Fibroblast of lung (primary cell): Measurements from ENCODE around the gene APEX2. TPM values are rescaled to one million over a fixed set of nuclear protein-coding genes. Genes with fewer than 3 reads are reported as not detected.

Experiments used
- DNase-seq, 2 donors: peaks; one replicate each; pipeline versions ENCODE4 v3.0.0 to v3.0.0-alpha.2; 2010; ENCODE audit warnings: low read depth in 2 of 2
- H2AFZ ChIP-seq: 2 replicates; pipeline ENCODE4 v1.5.1; 2012; ENCODE audit warnings: low read length, control low read depth, inconsistent platforms
- H3K27ac ChIP-seq: 2 replicates; pipeline ENCODE4 v1.5.1; 2011; ENCODE audit warnings: low read length, control low read depth; ENCODE audit not compliant: insufficient read depth
- H3K27me3 ChIP-seq: 2 replicates; pipeline ENCODE4 v1.5.1; 2011; ENCODE audit warnings: mild to moderate bottlenecking, low read length; ENCODE audit not compliant: control insufficient read depth, insufficient read depth
- H3K36me3 ChIP-seq: 2 replicates; pipeline ENCODE4 v1.5.1; 2011; ENCODE audit warnings: low read length; ENCODE audit not compliant: control insufficient read depth, insufficient read depth
- H3K4me1 ChIP-seq: 2 replicates; pipeline ENCODE4 v1.5.1; 2011; ENCODE audit warnings: low read length; ENCODE audit not compliant: control insufficient read depth, insufficient read depth; ENCODE audit errors: extremely low read depth
- H3K4me2 ChIP-seq: 2 replicates; pipeline ENCODE4 v1.5.1; 2011; ENCODE audit warnings: low read length, control low read depth; ENCODE audit not compliant: insufficient read depth; ENCODE audit errors: extremely low read depth
- H3K4me3 ChIP-seq, 4 experiments: fragments of 200-600 bp in 1 of 4; sonication (generic) in 1 of 4; replicated peaks in 1 of 4; 2 replicates each; pipeline ENCODE4 v1.5.1; 2011 to 2016; ENCODE audit warnings: low read length in 4 of 4, low read depth in 3 of 4, mild to moderate bottlenecking in 3 of 4, control low read depth in 2 of 4, inconsistent platforms in 1 of 4, mixed read lengths in 1 of 4; ENCODE audit not compliant: insufficient read depth in 1 of 4; ENCODE audit errors: control extremely low read depth in 1 of 4
- H3K79me2 ChIP-seq: 2 replicates; pipeline ENCODE4 v1.5.1; 2012; ENCODE audit warnings: mild to moderate bottlenecking, low read length, inconsistent platforms; ENCODE audit not compliant: control insufficient read depth, insufficient read depth
- H3K9ac ChIP-seq: 2 replicates; pipeline ENCODE4 v1.5.1; 2011; ENCODE audit warnings: mild to moderate bottlenecking, low read length, control low read depth; ENCODE audit not compliant: insufficient read depth
- H3K9me3 ChIP-seq: 2 replicates; pipeline ENCODE4 v1.5.1; 2012; ENCODE audit warnings: low read depth, low read length; ENCODE audit not compliant: control insufficient read depth, insufficient read depth
- H4K20me1 ChIP-seq: 2 replicates; pipeline ENCODE4 v1.5.1; 2011; ENCODE audit warnings: low read length; ENCODE audit not compliant: control insufficient read depth, insufficient read depth; ENCODE audit errors: extremely low read depth
- CTCF ChIP-seq, 2 donors: IDR thresholded peaks in 1 of 2; conservative IDR thresholded peaks in 1 of 2; 1 replicate in 1 of 2; 2 replicates in 1 of 2; pipeline ENCODE4 v1.5.1; 2011 to 2012; ENCODE audit warnings: low read length in 2 of 2, control low read depth in 1 of 2, inconsistent platforms in 1 of 2, low read depth in 1 of 2, mild to moderate bottlenecking in 1 of 2
- EZH2 ChIP-seq: IDR thresholded peaks from 2 replicates; pipeline ENCODE4 v1.5.1; 2012; ENCODE audit warnings: low read length, control low read depth, mild to moderate bottlenecking; ENCODE audit errors: missing control alignments
- polyA plus RNA-seq, 2 donors: library from polyadenylated mRNA; depleted of rRNA in 1 of 2; stranded (reverse) in 1 of 2; unstranded in 1 of 2; fragments of >200 nt; gene quantifications; 2 replicates each; pipeline ENCODE4 v1.2.1, GENCODE V29; 2011 to 2012; ENCODE audit warnings: missing spikeins in 1 of 2
- total RNA-seq: library from RNA; depleted of rRNA; stranded (reverse); fragments of >200 nt; gene quantifications from 2 replicates; pipeline ENCODE4 v1.2.1, GENCODE V29; 2014

APEX2 gene
- total and polyA plus RNA-seq, 2 donors (not counting 1 experiment from before 2014, with no cell fraction given): 4.8 to 11.0 TPM

- H2AFZ ChIP-seq: no peak overlapping the region
- no peak overlapping the region for H3K9ac ChIP-seq
- no peaks in the 10 kb centered on the region for H3K79me2 ChIP-seq
- no peaks in the 10 kb centered on the region for H3K27me3 ChIP-seq
- H4K20me1 ChIP-seq: no peaks in the 10 kb centered on the region
- TF ChIP-seq CTCF (conservative IDR thresholded peaks at IDR 0.05 in 1 of 2, IDR thresholded peaks at IDR 0.05 in 1 of 2; ENCODE audit: low read depth in 1 of 2, low read length in 2 of 2) (no peak), EZH2 (no peak)
- H3K4me3 ChIP-seq: no peak overlapping the region
- no peak overlapping the region for H3K4me2 ChIP-seq
- no peaks in the 10 kb centered on the region for H3K36me3 ChIP-seq
- H3K9me3 ChIP-seq: no peaks in the 10 kb centered on the region
- no peak overlapping the region for H3K27ac ChIP-seq
- no peak for DNase-seq
- H3K4me1 ChIP-seq: no peaks in the 10 kb centered on the region
Observed at GRCh38 chrX:54994668-54995351, 5.4 kb upstream of the APEX2 start.

- no peaks in the 10 kb centered on the region for H4K20me1 ChIP-seq
- H2AFZ ChIP-seq: no peak overlapping the region
- DNase-seq: no peak
- peaks cover 3% of the 10 kb centered on the region for H3K79me2 ChIP-seq
- no peaks in the 10 kb centered on the region for H3K4me1 ChIP-seq
- H3K27me3 ChIP-seq: no peaks in the 10 kb centered on the region
- H3K27ac ChIP-seq: no peak overlapping the region
- no peak overlapping the region for H3K9ac ChIP-seq
- no peak overlapping the region for H3K4me3 ChIP-seq
- H3K9me3 ChIP-seq: no peaks in the 10 kb centered on the region
- no peaks in the 10 kb centered on the region for H3K36me3 ChIP-seq
- no peak overlapping the region for H3K4me2 ChIP-seq
- TF ChIP-seq EZH2 (no peak), CTCF (conservative IDR thresholded peaks at IDR 0.05 in 1 of 2, IDR thresholded peaks at IDR 0.05 in 1 of 2; ENCODE audit: low read depth in 1 of 2, low read length in 2 of 2) (no peak)
Observed at GRCh38 chrX:54995621-54996020, 4.5 kb upstream of the APEX2 start.

- Histone ChIP-seq H3K36me3 (no peaks in the 10 kb centered on the region), H2AFZ (no peak overlapping the region), H3K4me3 (no peak overlapping the region), H3K9ac (no peak overlapping the region), H3K4me1 (no peaks in the 10 kb centered on the region), H3K4me2 (no peak overlapping the region), H4K20me1 (no peaks in the 10 kb centered on the region), H3K27me3 (no peaks in the 10 kb centered on the region), H3K79me2 (peaks cover 10% of the 10 kb centered on the region), H3K9me3 (no peaks in the 10 kb centered on the region), H3K27ac (no peak overlapping the region)
- DNase-seq: no peak
- no peak for TF ChIP-seq CTCF (conservative IDR thresholded peaks at IDR 0.05 in 1 of 2, IDR thresholded peaks at IDR 0.05 in 1 of 2; ENCODE audit: low read depth in 1 of 2, low read length in 2 of 2)
- TF ChIP-seq EZH2: no peak
Observed at GRCh38 chrX:55004231-55004630, 4.1 kb downstream of the APEX2 start.
